NCI-H1092 treated with DMSO at 0.1 percent for 48 hours (cell line): Measurements from ENCODE around the gene CDCA7L.

ENCODE experiments used
- DNase-seq: peaks from one replicate; lab custom pipeline; 2025; lab: John Stamatoyannopoulos, UW

Gene CDCA7L

GRCh38 chr7:21945454-21946221 is at the start of gene CDCA7L:
CDCA7L (minus strand) TSS chr7:21945899; CDS start chr7:21945804, 95 bp downstream.
- DNase-seq = peak; percentile 84

GRCh38 chr7:21986096-21986495 is 40.4 kb upstream of the CDCA7L start:
- no peak for DNase-seq

- DNase-seq = no peak
Measured at GRCh38 chr7:21984042-21984441, 38.3 kb upstream of the CDCA7L start.

GRCh38 chr7:21983056-21983455 is 37.4 kb upstream of the CDCA7L start:
- DNase-seq = no peak

- DNase-seq = no peak
Measured at GRCh38 chr7:21981524-21981923, 35.8 kb upstream of the CDCA7L start.

- no peak for DNase-seq
Measured at GRCh38 chr7:21980926-21981500, 35.3 kb upstream of the CDCA7L start.

GRCh38 chr7:21972397-21972784 is 26.7 kb upstream of the CDCA7L start:
- DNase-seq = no peak

GRCh38 chr7:21971780-21972396 is 26.2 kb upstream of the CDCA7L start:
- no peak for DNase-seq

- no peak for DNase-seq
Measured at GRCh38 chr7:21969822-21970221, 24.1 kb upstream of the CDCA7L start.

- DNase-seq = no peak
Measured at GRCh38 chr7:21967598-21968003, 21.9 kb upstream of the CDCA7L start.

- no peak for DNase-seq
Measured at GRCh38 chr7:21966271-21966670, 20.6 kb upstream of the CDCA7L start.

GRCh38 chr7:21965291-21965690 is 19.6 kb upstream of the CDCA7L start:
- no peak for DNase-seq

- no peak for DNase-seq
Measured at GRCh38 chr7:21962677-21963076, 17.0 kb upstream of the CDCA7L start.

- no peak for DNase-seq
Measured at GRCh38 chr7:21960922-21961321, 15.2 kb upstream of the CDCA7L start.

- no peak for DNase-seq
Measured at GRCh38 chr7:21959387-21959776, 13.7 kb upstream of the CDCA7L start.

- DNase-seq = no peak
Measured at GRCh38 chr7:21953781-21954180, 8.1 kb upstream of the CDCA7L start.

- DNase-seq = no peak
Measured at GRCh38 chr7:21948887-21949540, 3.3 kb upstream of the CDCA7L start.

- no peak for DNase-seq
Measured at GRCh38 chr7:21948364-21948763, 2.7 kb upstream of the CDCA7L start.

- DNase-seq = no peak
Measured at GRCh38 chr7:21947946-21948345, 2.2 kb upstream of the CDCA7L start.

- DNase-seq = no peak
Measured at GRCh38 chr7:21947056-21947455, 1.4 kb upstream of the CDCA7L start.

GRCh38 chr7:21946222-21946709 is 567 bp upstream of the CDCA7L start:
- DNase-seq = peak; percentile 54

- DNase-seq = peak; percentile 18
Measured at GRCh38 chr7:21944616-21945453, 864 bp downstream of the CDCA7L start.
